ENCODE data around the gene UTP3.
"Not testable (repeated sequence)": the region's sequence is repeated elsewhere in the genome, so short reads cannot be mapped to it uniquely, and the experiment has no call there.

The UTP3 gene

GRCh38 chr4:70687392-70687791 lies 940 bp upstream of the UTP3 start:
- Histone ChIP-seq H3K36me3 (ENCODE audit: control insufficient read depth, insufficient read depth, low read length) (no peaks in the 10 kb centered on the region), H3K27me3 (replicated peaks; ENCODE audit: control insufficient read depth, insufficient read depth, low read length, poor library complexity, severe bottlenecking) (no peaks in the 10 kb centered on the region), H3K4me3 (ENCODE audit: insufficient read depth, low read depth, low read length, poor library complexity, severe bottlenecking) (peak overlapping the region; percentile 73), H3K9me3 (ENCODE audit: control insufficient read depth, low read length) (no peaks in the 10 kb centered on the region), H3K4me1 (ENCODE audit: control insufficient read depth, insufficient read depth, low read length, poor library complexity, severe bottlenecking) (peaks cover 14% of the 10 kb centered on the region), H3K27ac (ENCODE audit: insufficient read depth, low read length, poor library complexity, severe bottlenecking) (peak overlapping the region; percentile 96)
- DNase-seq, result peak in 2 of 3 donors; percentile 6

DNA sequence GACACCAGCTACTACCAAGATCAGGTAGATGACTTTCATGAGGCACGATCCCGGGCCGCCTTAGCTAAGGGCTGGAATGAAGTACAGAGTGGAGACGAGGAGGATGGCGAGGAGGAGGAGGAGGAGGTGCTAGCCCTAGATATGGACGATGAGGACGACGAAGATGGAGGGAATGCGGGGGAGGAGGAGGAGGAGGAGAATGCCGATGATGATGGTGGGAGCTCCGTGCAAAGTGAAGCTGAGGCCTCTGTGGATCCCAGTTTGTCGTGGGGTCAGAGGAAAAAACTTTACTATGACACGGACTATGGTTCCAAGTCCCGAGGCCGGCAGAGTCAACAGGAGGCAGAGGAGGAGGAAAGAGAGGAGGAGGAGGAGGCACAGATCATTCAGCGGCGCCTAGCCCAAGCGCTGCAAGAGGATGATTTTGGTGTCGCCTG lies 481 bp downstream of the UTP3 start:
- DNase-seq, result no peak
- H3K4me1 ChIP-seq (ENCODE audit: control insufficient read depth, insufficient read depth, low read length, poor library complexity, severe bottlenecking), result peaks cover 14% of the 10 kb centered on the region

DNA sequence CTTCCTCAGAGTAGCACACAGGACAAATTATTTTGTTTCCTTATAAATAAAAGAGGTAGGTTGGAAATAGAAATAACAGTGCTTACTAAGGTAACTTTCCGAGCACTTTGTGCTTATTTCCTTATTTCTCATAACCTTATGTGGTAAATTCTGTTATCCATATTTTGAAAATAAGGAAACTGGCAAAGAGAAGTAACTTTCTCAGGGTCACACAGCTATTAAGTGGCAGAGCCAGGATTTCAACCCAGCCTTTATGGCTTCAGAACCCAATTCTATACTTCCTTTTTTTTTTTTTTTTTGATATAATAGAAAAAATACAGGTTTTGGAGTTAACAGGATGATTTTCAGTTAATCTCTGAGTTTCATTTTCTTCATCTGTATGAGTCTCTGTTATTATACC lies 3.3 kb downstream of the UTP3 start:
- Histone ChIP-seq H3K4me3 (ENCODE audit: insufficient read depth, low read depth, low read length, poor library complexity, severe bottlenecking) (no peak overlapping the region), H3K27me3 (replicated peaks; ENCODE audit: control insufficient read depth, insufficient read depth, low read length, poor library complexity, severe bottlenecking) (no peaks in the 10 kb centered on the region), H3K4me1 (ENCODE audit: control insufficient read depth, insufficient read depth, low read length, poor library complexity, severe bottlenecking) (peaks cover 14% of the 10 kb centered on the region), H3K9me3 (ENCODE audit: control insufficient read depth, low read length) (no peaks in the 10 kb centered on the region), H3K27ac (ENCODE audit: insufficient read depth, low read length, poor library complexity, severe bottlenecking) (no peak overlapping the region), H3K36me3 (ENCODE audit: control insufficient read depth, insufficient read depth, low read length) (no peaks in the 10 kb centered on the region)
- no peak for DNase-seq

More for the DNA sequence above, 481 bp downstream of the UTP3 start:
- no peaks in the 10 kb centered on the region for H3K27me3 ChIP-seq (replicated peaks; ENCODE audit: control insufficient read depth, insufficient read depth, low read length, poor library complexity, severe bottlenecking)
- peak overlapping the region; percentile 73 for H3K4me3 ChIP-seq (ENCODE audit: insufficient read depth, low read depth, low read length, poor library complexity, severe bottlenecking)
- peak overlapping the region; percentile 96 for H3K27ac ChIP-seq (ENCODE audit: insufficient read depth, low read length, poor library complexity, severe bottlenecking)
- no peaks in the 10 kb centered on the region for H3K36me3 ChIP-seq (ENCODE audit: control insufficient read depth, insufficient read depth, low read length)
- H3K9me3 ChIP-seq (ENCODE audit: control insufficient read depth, low read length), result no peaks in the 10 kb centered on the region

DNA sequence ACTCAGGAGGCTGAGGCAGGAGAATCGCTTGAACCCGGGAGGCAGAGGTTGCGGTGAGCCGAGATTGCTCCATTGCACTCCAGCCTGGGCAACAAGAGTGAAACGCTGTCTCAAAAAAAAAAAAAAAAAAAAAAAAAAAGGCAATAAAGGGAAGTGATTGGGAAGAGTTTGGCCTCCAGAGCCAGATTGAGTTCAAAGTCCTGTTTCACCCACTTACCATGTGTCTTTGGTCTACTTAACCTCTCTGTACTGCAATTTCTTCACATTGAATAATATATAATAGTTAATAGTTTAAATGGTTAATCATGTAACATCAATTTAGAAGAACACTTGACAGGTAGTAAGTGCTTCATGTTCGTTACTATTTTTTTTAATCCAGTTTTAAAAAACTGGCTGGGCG lies 6.3 kb downstream of the UTP3 start:
- not testable (repeated sequence) for H3K9me3 ChIP-seq (ENCODE audit: control insufficient read depth, low read length); H3K4me1 ChIP-seq (ENCODE audit: control insufficient read depth, insufficient read depth, low read length, poor library complexity, severe bottlenecking); H3K36me3 ChIP-seq (ENCODE audit: control insufficient read depth, insufficient read depth, low read length); DNase-seq; H3K4me3 ChIP-seq (ENCODE audit: insufficient read depth, low read depth, low read length, poor library complexity, severe bottlenecking); H3K27me3 ChIP-seq (replicated peaks; ENCODE audit: control insufficient read depth, insufficient read depth, low read length, poor library complexity, severe bottlenecking); H3K27ac ChIP-seq (ENCODE audit: insufficient read depth, low read length, poor library complexity, severe bottlenecking)

- not testable (repeated sequence) for H3K4me3 ChIP-seq (ENCODE audit: insufficient read depth, low read depth, low read length, poor library complexity, severe bottlenecking); H3K36me3 ChIP-seq (ENCODE audit: control insufficient read depth, insufficient read depth, low read length); H3K4me1 ChIP-seq (ENCODE audit: control insufficient read depth, insufficient read depth, low read length, poor library complexity, severe bottlenecking); H3K27me3 ChIP-seq (replicated peaks; ENCODE audit: control insufficient read depth, insufficient read depth, low read length, poor library complexity, severe bottlenecking); H3K27ac ChIP-seq (ENCODE audit: insufficient read depth, low read length, poor library complexity, severe bottlenecking); H3K9me3 ChIP-seq (ENCODE audit: control insufficient read depth, low read length); DNase-seq
Measured at GRCh38 chr4:70698435-70698834, 10.1 kb downstream of the UTP3 start.

GRCh38 chr4:70700712-70701111 lies 12.4 kb downstream of the UTP3 start:
- no peaks in the 10 kb centered on the region for H3K27me3 ChIP-seq (replicated peaks; ENCODE audit: control insufficient read depth, insufficient read depth, low read length, poor library complexity, severe bottlenecking)
- H3K4me3 ChIP-seq (ENCODE audit: insufficient read depth, low read depth, low read length, poor library complexity, severe bottlenecking), result no peak overlapping the region
- H3K9me3 ChIP-seq (ENCODE audit: control insufficient read depth, low read length), result no peaks in the 10 kb centered on the region
- no peaks in the 10 kb centered on the region for H3K4me1 ChIP-seq (ENCODE audit: control insufficient read depth, insufficient read depth, low read length, poor library complexity, severe bottlenecking)
- DNase-seq, result no peak
- no peak overlapping the region for H3K27ac ChIP-seq (ENCODE audit: insufficient read depth, low read length, poor library complexity, severe bottlenecking)
- no peaks in the 10 kb centered on the region for H3K36me3 ChIP-seq (ENCODE audit: control insufficient read depth, insufficient read depth, low read length)

- H3K4me1 ChIP-seq (ENCODE audit: control insufficient read depth, insufficient read depth, low read length, poor library complexity, severe bottlenecking), result peaks cover 5% of the 10 kb centered on the region
- H3K36me3 ChIP-seq (ENCODE audit: control insufficient read depth, insufficient read depth, low read length), result no peaks in the 10 kb centered on the region
- DNase-seq, result no peak
- H3K27ac ChIP-seq (ENCODE audit: insufficient read depth, low read length, poor library complexity, severe bottlenecking), result no peak overlapping the region
- no peaks in the 10 kb centered on the region for H3K9me3 ChIP-seq (ENCODE audit: control insufficient read depth, low read length)
- no peaks in the 10 kb centered on the region for H3K27me3 ChIP-seq (replicated peaks; ENCODE audit: control insufficient read depth, insufficient read depth, low read length, poor library complexity, severe bottlenecking)
- no peak overlapping the region for H3K4me3 ChIP-seq (ENCODE audit: insufficient read depth, low read depth, low read length, poor library complexity, severe bottlenecking)
Measured at GRCh38 chr4:70701271-70701670, 12.9 kb downstream of the UTP3 start.

DNA sequence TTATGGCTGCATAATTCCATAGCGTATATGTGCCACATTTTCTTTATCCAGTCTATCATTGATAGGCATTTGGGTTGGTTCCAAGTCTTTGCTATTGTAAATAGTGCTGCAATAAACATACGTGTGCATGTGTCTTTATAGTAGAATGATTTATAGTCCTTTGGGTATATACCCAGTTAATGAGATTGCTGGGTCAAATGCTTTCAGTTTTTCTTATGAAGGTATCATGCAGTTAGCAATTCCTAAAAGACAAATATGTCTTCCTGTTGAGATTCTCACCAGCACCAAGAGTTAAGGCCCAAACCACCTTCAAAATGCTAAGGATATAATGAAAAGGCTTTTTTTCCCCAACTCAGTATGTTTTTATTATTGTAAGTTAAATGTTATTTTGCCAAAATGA lies 14.3 kb downstream of the UTP3 start:
- not testable (repeated sequence) for H3K27ac ChIP-seq (ENCODE audit: insufficient read depth, low read length, poor library complexity, severe bottlenecking); H3K27me3 ChIP-seq (replicated peaks; ENCODE audit: control insufficient read depth, insufficient read depth, low read length, poor library complexity, severe bottlenecking); H3K4me3 ChIP-seq (ENCODE audit: insufficient read depth, low read depth, low read length, poor library complexity, severe bottlenecking); H3K9me3 ChIP-seq (ENCODE audit: control insufficient read depth, low read length); DNase-seq; H3K36me3 ChIP-seq (ENCODE audit: control insufficient read depth, insufficient read depth, low read length)
- H3K4me1 ChIP-seq (ENCODE audit: control insufficient read depth, insufficient read depth, low read length, poor library complexity, severe bottlenecking), result peaks cover 11% of the 10 kb centered on the region

DNA sequence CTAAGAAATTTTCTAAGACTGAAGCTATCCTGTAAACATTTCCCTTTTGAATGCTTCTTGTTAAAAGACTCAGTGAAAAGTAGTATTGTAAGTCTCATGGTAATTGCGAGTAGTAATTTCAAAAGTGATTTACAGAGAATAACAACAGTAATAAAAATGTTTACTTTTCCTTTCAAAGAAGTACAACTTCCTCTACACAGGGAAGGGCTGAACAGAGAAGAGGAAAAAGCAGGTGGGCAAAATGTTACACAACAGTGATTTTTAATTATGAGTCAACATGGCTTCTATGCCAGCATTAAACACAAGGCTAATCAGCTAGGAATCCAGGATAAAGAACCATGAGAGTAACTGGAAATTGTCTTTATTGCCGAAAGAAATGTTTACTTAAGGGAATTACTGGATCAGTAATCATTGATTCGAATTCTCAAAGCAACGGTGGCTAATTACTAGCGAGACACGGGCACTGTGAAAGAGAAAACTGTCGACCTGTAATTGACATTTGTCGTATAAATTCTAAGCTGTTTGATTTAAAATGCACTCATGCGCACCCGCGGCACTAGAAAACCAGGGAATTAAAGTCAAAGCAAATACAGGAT lies 15.4 kb downstream of the UTP3 start:
- H3K4me3 ChIP-seq (ENCODE audit: insufficient read depth, low read depth, low read length, poor library complexity, severe bottlenecking), result peak overlapping the region; percentile 75
- DNase-seq, result no peak
- no peaks in the 10 kb centered on the region for H3K27me3 ChIP-seq (replicated peaks; ENCODE audit: control insufficient read depth, insufficient read depth, low read length, poor library complexity, severe bottlenecking)
- no peaks in the 10 kb centered on the region for H3K9me3 ChIP-seq (ENCODE audit: control insufficient read depth, low read length)
- peaks cover 11% of the 10 kb centered on the region for H3K4me1 ChIP-seq (ENCODE audit: control insufficient read depth, insufficient read depth, low read length, poor library complexity, severe bottlenecking)
- H3K27ac ChIP-seq (ENCODE audit: insufficient read depth, low read length, poor library complexity, severe bottlenecking), result peak overlapping the region; percentile 83
- no peaks in the 10 kb centered on the region for H3K36me3 ChIP-seq (ENCODE audit: control insufficient read depth, insufficient read depth, low read length)

GRCh38 chr4:70704215-70704930 lies 16.0 kb downstream of the UTP3 start:
- peak; percentile 53 to 62 (median 57) for DNase-seq
- Histone ChIP-seq H3K27me3 (replicated peaks; ENCODE audit: control insufficient read depth, insufficient read depth, low read length, poor library complexity, severe bottlenecking) (no peaks in the 10 kb centered on the region), H3K4me3 (ENCODE audit: insufficient read depth, low read depth, low read length, poor library complexity, severe bottlenecking) (peak overlapping the region; percentile 75), H3K4me1 (ENCODE audit: control insufficient read depth, insufficient read depth, low read length, poor library complexity, severe bottlenecking) (peaks cover 11% of the 10 kb centered on the region), H3K36me3 (ENCODE audit: control insufficient read depth, insufficient read depth, low read length) (no peaks in the 10 kb centered on the region), H3K27ac (ENCODE audit: insufficient read depth, low read length, poor library complexity, severe bottlenecking) (peak overlapping the region; percentile 83), H3K9me3 (ENCODE audit: control insufficient read depth, low read length) (no peaks in the 10 kb centered on the region)

Data from effector memory CD4-positive, alpha-beta T cell (primary cell).